Measurements from ENCODE around the gene OTP.
"Not testable (repeated sequence)": the region's sequence is repeated elsewhere in the genome, so short reads cannot be mapped to it uniquely, and the experiment has no call there.

Gene OTP

GRCh38 chr5:77633207-77633675, 5.3 kb downstream of the OTP start:
- DNase-seq (ENCODE audit: low spot score in 2 of 2) (no peak), ATAC-seq (no peak)
- H3K4me3 Mint-ChIP-seq: no peak overlapping the region
- H3K4me1 Mint-ChIP-seq: peaks cover 40% of the 10 kb centered on the region
- no peak overlapping the region for H3K27ac Mint-ChIP-seq
- H3K36me3 Mint-ChIP-seq: peaks cover 23% of the 10 kb centered on the region
- H3K9me3 Mint-ChIP-seq: peaks cover 10% of the 10 kb centered on the region

GRCh38 chr5:77632526-77633206, 5.8 kb downstream of the OTP start:
- H3K4me3 Mint-ChIP-seq: peak overlapping the region; percentile 26

GRCh38 chr5:77630114-77630680, 8.3 kb downstream of the OTP start:
- peak; percentile 94 for ATAC-seq
- H3K27ac Mint-ChIP-seq: no peak overlapping the region
- H3K9me3 Mint-ChIP-seq: peaks cover 6% of the 10 kb centered on the region
- peak in 1 of 2 donors; percentile 77 for DNase-seq (ENCODE audit: low spot score in 2 of 2)
- H3K4me1 Mint-ChIP-seq: peaks cover 31% of the 10 kb centered on the region
- H3K36me3 Mint-ChIP-seq: peaks cover 11% of the 10 kb centered on the region
- peak overlapping the region; percentile 77 for H3K4me3 Mint-ChIP-seq

More at GRCh38 chr5:77632526-77633206, 5.8 kb downstream of the OTP start:
- Mint-ChIP-seq H3K36me3 (peaks cover 17% of the 10 kb centered on the region), H3K9me3 (peaks cover 10% of the 10 kb centered on the region), H3K27ac (no peak overlapping the region), H3K4me1 (peaks cover 36% of the 10 kb centered on the region)
- DNase-seq (ENCODE audit: low spot score in 2 of 2) (no peak), ATAC-seq (no peak)

- ATAC-seq: no peak
- peak overlapping the region; percentile 77 for H3K4me3 Mint-ChIP-seq
Observed at GRCh38 chr5:77629509-77630113, 8.9 kb downstream of the OTP start.

GRCh38 chr5:77628840-77629508, 9.5 kb downstream of the OTP start:
- H3K36me3 Mint-ChIP-seq: peaks cover 11% of the 10 kb centered on the region
- peaks cover 6% of the 10 kb centered on the region for H3K9me3 Mint-ChIP-seq
- DNase-seq (ENCODE audit: low spot score in 2 of 2) (no peak), ATAC-seq (no peak)
- H3K27ac Mint-ChIP-seq: no peak overlapping the region
- H3K4me1 Mint-ChIP-seq: peaks cover 31% of the 10 kb centered on the region
- peak overlapping the region; percentile 77 for H3K4me3 Mint-ChIP-seq

More at GRCh38 chr5:77629509-77630113, 8.9 kb downstream of the OTP start:
- no peak for DNase-seq (ENCODE audit: low spot score in 2 of 2)
- Mint-ChIP-seq H3K36me3 (peaks cover 11% of the 10 kb centered on the region), H3K9me3 (peaks cover 6% of the 10 kb centered on the region), H3K4me1 (peaks cover 31% of the 10 kb centered on the region), H3K27ac (no peak overlapping the region)

GRCh38 chr5:77627869-77628674, 10.4 kb downstream of the OTP start:
- Mint-ChIP-seq H3K9me3 (peaks cover 6% of the 10 kb centered on the region), H3K4me3 (no peak overlapping the region), H3K27ac (no peak overlapping the region), H3K4me1 (peaks cover 31% of the 10 kb centered on the region), H3K36me3 (peaks cover 11% of the 10 kb centered on the region)
- ATAC-seq: no peak
- no peak for DNase-seq (ENCODE audit: low spot score in 2 of 2)

GRCh38 chr5:77623203-77623740, 15.2 kb downstream of the OTP start:
- DNase-seq (ENCODE audit: low spot score in 2 of 2) (no peak), ATAC-seq (no peak)
- H3K27ac Mint-ChIP-seq: no peak overlapping the region
- H3K9me3 Mint-ChIP-seq: no peaks in the 10 kb centered on the region
- no peak overlapping the region for H3K4me3 Mint-ChIP-seq
- no peaks in the 10 kb centered on the region for H3K4me1 Mint-ChIP-seq
- no peaks in the 10 kb centered on the region for H3K36me3 Mint-ChIP-seq

- Mint-ChIP-seq H3K4me3 (no peak overlapping the region), H3K36me3 (no peaks in the 10 kb centered on the region), H3K27ac (no peak overlapping the region), H3K4me1 (no peaks in the 10 kb centered on the region), H3K9me3 (no peaks in the 10 kb centered on the region)
- DNase-seq (ENCODE audit: low spot score in 2 of 2) (no peak), ATAC-seq (no peak)
Observed at GRCh38 chr5:77621440-77621839, 17.1 kb downstream of the OTP start.

- Mint-ChIP-seq H3K36me3 (no peaks in the 10 kb centered on the region), H3K9me3 (no peaks in the 10 kb centered on the region), H3K4me3 (no peak overlapping the region), H3K27ac (no peak overlapping the region), H3K4me1 (no peaks in the 10 kb centered on the region)
- DNase-seq (ENCODE audit: low spot score in 2 of 2) (no peak), ATAC-seq (no peak)
Observed at GRCh38 chr5:77620405-77620804, 18.1 kb downstream of the OTP start.

- ATAC-seq (no peak), DNase-seq (ENCODE audit: low spot score in 2 of 2) (no peak)
- no peak overlapping the region for H3K4me3 Mint-ChIP-seq
- peaks cover 3% of the 10 kb centered on the region for H3K9me3 Mint-ChIP-seq
- H3K36me3 Mint-ChIP-seq: no peaks in the 10 kb centered on the region
- H3K4me1 Mint-ChIP-seq: no peaks in the 10 kb centered on the region
- no peak overlapping the region for H3K27ac Mint-ChIP-seq
Observed at GRCh38 chr5:77616920-77617319, 21.6 kb downstream of the OTP start.

GRCh38 chr5:77608927-77609326, 29.6 kb downstream of the OTP start:
- ATAC-seq; H3K36me3 Mint-ChIP-seq; DNase-seq (ENCODE audit: low spot score in 2 of 2); H3K27ac Mint-ChIP-seq; H3K9me3 Mint-ChIP-seq; H3K4me1 Mint-ChIP-seq; H3K4me3 Mint-ChIP-seq: not testable (repeated sequence)

- no peaks in the 10 kb centered on the region for H3K36me3 Mint-ChIP-seq
- H3K4me1 Mint-ChIP-seq: no peaks in the 10 kb centered on the region
- H3K27ac Mint-ChIP-seq: no peak overlapping the region
- H3K4me3 Mint-ChIP-seq: no peak overlapping the region
- ATAC-seq (no peak), DNase-seq (ENCODE audit: low spot score in 2 of 2) (no peak)
- no peaks in the 10 kb centered on the region for H3K9me3 Mint-ChIP-seq
Observed at GRCh38 chr5:77607324-77607723, 31.2 kb downstream of the OTP start.

- Mint-ChIP-seq H3K4me1 (no peaks in the 10 kb centered on the region), H3K36me3 (no peaks in the 10 kb centered on the region), H3K27ac (no peak overlapping the region), H3K9me3 (no peaks in the 10 kb centered on the region), H3K4me3 (no peak overlapping the region)
- DNase-seq (ENCODE audit: low spot score in 2 of 2) (no peak), ATAC-seq (no peak)
Observed at GRCh38 chr5:77606279-77606678, 32.2 kb downstream of the OTP start.

- H3K36me3 Mint-ChIP-seq: no peaks in the 10 kb centered on the region
- no peaks in the 10 kb centered on the region for H3K9me3 Mint-ChIP-seq
- ATAC-seq (no peak), DNase-seq (ENCODE audit: low spot score in 2 of 2) (no peak)
- no peak overlapping the region for H3K4me3 Mint-ChIP-seq
- no peak overlapping the region for H3K27ac Mint-ChIP-seq
- H3K4me1 Mint-ChIP-seq: no peaks in the 10 kb centered on the region
Observed at GRCh38 chr5:77599679-77600078, 38.8 kb downstream of the OTP start.

GRCh38 chr5:77590347-77590746, 48.2 kb downstream of the OTP start:
- Mint-ChIP-seq H3K4me1 (no peaks in the 10 kb centered on the region), H3K27ac (no peak overlapping the region), H3K4me3 (no peak overlapping the region), H3K36me3 (no peaks in the 10 kb centered on the region), H3K9me3 (peaks cover 4% of the 10 kb centered on the region)
- DNase-seq (ENCODE audit: low spot score in 2 of 2): no peak
- no peak for ATAC-seq
